GM12872 (cell line): ENCODE results near the gene APOH.

ENCODE experiments used
- TF ChIP-seq, protein P1 (sequence below): IDR thresholded peaks from 3 replicates; pipeline ENCODE4 v1.5.1; 2011; ENCODE audit warnings: low read depth, mild to moderate bottlenecking, low read length, moderate library complexity; ENCODE audit not compliant: insufficient read depth

The APOH gene

DNA sequence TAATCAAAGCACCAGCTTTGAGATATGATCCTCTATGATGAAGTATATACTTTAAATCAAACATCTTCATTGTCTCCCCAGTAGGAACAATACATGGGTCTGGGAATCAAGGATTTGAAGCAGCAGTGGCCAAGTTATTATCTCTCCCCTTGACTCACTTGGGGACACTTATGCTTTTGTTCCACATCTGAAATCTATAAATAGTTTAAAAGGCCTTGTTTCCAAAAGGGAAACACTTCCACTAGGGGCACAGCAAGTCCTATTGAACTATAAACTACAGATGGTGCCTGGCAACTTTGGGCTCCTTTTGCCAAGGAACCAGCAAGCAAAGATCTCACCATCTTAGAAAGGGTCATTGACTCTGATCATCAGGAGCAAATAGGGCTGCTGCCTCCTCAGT, 21.3 kb downstream of the APOH start:
- TF ChIP-seq, protein P1, sequence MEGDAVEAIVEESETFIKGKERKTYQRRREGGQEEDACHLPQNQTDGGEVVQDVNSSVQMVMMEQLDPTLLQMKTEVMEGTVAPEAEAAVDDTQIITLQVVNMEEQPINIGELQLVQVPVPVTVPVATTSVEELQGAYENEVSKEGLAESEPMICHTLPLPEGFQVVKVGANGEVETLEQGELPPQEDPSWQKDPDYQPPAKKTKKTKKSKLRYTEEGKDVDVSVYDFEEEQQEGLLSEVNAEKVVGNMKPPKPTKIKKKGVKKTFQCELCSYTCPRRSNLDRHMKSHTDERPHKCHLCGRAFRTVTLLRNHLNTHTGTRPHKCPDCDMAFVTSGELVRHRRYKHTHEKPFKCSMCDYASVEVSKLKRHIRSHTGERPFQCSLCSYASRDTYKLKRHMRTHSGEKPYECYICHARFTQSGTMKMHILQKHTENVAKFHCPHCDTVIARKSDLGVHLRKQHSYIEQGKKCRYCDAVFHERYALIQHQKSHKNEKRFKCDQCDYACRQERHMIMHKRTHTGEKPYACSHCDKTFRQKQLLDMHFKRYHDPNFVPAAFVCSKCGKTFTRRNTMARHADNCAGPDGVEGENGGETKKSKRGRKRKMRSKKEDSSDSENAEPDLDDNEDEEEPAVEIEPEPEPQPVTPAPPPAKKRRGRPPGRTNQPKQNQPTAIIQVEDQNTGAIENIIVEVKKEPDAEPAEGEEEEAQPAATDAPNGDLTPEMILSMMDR: no peak

DNA sequence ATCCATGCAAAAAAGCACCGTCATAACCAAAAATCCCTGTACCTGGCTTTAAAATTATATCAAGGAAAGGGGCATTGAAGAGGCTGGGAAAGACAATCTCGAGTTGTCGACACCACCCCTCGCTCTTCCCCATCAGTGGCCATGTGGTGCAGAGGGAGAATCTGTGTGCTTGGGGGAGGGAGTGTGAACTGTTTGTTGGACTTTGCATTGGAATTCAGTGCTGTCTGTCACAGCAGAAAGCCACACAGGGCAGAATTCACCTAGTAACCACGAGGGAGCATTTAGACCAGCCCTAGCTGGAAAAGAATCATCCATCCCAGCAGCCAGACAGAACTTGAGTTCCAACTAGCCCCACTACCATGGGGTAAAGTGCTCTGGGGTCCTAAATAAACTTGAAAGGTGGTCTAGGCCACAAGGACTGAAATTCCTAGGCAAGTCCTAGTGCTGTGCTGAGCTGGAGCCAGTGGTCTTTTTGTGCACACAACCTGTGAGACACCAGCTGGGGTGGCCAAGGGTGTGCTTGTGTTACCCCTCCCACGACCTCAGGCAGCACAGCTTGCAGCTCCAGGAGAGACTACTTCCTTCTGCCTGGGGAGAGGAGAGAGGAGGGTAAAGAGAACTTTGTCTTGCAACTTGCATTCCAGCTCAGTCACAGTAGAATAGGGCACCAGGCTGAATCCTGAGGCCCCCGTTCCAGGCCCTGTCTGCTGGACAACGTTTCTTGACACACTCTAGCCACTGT, 25.8 kb downstream of the APOH start:
- TF ChIP-seq, protein P1: no peak

DNA sequence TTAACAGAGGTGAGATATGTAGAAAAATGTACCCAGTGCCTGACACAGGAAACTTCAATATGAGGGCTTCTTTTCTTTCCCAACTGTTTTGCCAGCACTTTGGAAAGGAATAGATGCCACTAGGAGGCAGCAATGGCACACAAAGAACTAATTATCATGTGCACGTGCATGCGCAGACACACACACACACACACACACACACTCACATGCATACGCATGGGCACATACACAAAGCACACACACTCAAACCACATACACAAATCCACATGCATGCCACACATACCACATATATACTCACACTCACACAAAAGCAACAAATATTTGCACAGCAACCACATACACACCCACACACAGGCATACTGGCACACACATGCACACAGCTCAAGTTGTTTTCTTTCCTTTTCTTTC, 28.5 kb downstream of the APOH start:
- TF ChIP-seq, protein P1: peak; percentile 58; the same call in 2 of the 3 replicates

DNA sequence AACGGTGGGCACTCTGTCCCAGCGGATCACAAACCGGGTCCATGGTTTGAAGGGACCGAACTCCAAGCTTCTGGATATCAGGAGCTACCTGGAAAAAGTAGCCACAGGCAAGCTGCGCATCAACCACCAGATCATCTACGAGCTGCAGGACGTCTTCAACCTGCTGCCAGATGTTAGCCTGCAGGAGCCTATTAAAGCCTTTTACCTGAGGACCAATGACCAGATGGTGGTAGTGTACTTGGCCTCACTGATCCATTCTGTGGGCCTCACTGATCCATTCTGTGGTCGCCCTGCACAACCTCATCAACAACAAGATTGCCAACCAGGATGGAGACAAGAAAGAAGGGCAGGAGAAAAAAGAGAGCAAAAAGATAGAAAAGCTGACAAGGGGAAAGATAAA, 31.0 kb downstream of the APOH start:
- TF ChIP-seq, protein P1: no peak

DNA sequence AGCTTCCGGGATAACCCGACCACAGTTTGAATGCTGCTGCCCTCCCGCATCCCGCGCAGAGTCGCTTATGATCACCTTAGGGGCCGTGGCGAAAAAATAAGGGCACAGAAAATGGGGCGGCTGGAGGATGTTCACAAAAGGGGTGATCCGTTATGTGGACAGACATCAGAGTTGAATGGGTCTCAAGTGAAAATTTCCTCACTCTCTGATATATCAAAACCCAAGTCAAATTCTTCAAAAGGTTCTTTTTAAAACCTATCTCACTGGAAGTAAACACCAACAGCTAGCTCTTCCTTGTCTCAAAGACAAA, 36.9 kb downstream of the APOH start:
- TF ChIP-seq, protein P1: no peak

DNA sequence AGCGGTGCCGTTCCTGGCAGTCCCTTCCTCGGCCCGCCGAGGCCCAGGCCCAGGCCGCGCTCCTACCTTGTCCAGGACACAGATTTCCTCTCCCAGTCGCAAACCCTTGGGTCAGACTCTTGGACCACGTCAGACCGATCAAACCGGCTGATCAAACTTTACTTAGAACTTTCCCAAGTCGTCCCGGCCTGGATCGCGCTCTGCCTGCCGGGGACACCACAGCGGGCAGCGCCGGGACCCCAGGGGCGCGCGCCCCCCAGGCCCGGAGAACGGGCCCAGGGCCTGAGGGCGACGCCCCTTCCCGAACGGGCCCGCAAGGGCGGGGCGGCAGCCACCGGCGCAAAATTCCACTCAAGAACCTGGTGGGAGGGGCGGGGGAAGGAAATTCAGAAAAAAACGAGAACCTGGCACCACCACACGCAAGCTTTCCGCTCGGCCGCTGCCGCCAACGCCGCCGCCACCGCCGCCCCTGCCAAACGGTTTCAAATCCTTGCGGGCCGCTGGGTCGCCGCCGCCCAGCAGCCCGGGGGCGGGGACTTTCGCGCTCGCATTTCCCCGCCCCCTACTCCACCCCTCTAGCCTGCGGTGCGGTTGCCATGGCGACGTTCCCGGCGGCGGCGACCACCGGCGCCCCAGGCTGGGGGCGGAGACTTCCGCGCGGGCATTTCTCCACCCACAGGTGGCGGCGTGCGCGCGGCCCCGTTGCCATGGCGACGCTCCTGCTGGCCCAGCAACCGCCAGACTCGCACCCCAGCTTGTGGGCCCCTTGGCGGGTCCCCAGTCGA, 37.4 kb downstream of the APOH start, which contains the start of gene CEP112:
Gene CEP112 (minus strand): TSS at position 541 of the 785 bp plus-strand sequence.
- TF ChIP-seq, protein P1: no peak

DNA sequence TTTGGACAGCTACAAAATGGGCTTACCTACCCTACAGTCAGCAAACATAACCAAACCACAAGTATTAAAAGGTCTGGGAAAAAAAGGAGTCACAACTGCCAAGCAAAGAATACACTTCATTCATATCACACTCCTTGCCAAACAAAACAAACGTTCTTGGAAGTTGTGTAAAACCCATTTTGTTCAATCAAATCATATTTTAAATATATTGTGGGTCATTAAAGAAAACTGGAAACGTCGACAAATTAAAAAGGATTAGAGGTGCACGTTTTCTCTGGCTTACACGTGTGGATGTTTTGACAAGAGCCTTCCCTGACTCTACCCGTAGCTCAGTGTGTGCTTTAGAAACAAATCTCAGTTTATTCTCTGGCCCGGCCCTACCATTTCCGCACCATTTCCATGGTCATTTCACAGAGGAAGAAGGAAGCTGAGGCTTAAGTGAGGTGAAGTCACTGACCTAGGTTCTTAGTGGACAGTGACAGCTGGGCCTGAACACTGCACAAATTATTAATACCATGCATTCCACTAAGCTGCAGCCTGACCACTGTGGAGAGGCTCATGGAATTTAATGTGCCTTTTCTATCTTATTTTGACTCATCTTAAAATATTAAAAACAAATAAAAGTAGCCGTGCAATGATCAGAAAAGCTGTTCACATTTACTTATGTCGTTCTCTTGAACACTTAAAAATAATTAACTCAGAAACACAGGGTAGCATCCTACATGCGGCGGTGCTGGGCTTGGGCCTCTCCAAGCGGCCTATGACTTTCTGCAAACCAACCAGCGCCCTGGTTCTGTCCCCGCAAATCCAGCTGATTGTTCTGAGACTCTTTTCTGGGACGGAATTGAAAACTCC, 38.2 kb downstream of the APOH start:
- TF ChIP-seq, protein P1: no peak
